HG02759 (cell line): ENCODE measurements around the gene IL17REL.
A peak's percentile ranks its signal among the peaks of the same experiment; 100 is the strongest.
"Not testable (repeated sequence)": the region's sequence is repeated elsewhere in the genome, so short reads cannot be mapped to it uniquely, and the experiment has no call there.

Experiments used
- ATAC-seq: cut with Tn5 transposase; IDR thresholded peaks from one replicate; pipeline ENCODE4 v1.9.1; 2021; ENCODE audit warnings: mild to moderate bottlenecking, moderate library complexity; ENCODE audit not compliant: unreplicated experiment

The IL17REL gene

GRCh38 chr22:49992921-49993648, 19.5 kb downstream of the IL17REL start:
- peak; percentile 45 for ATAC-seq

- ATAC-seq: no peak
Observed at GRCh38 chr22:49991907-49992533, 20.5 kb downstream of the IL17REL start.

GRCh38 chr22:49991167-49991566, 21.4 kb downstream of the IL17REL start:
- ATAC-seq: no peak

- not testable (repeated sequence) for ATAC-seq
Observed at GRCh38 chr22:49989826-49990225, 22.7 kb downstream of the IL17REL start.

GRCh38 chr22:49986325-49986724, 26.2 kb downstream of the IL17REL start:
- no peak for ATAC-seq

- ATAC-seq: no peak
Observed at GRCh38 chr22:49983148-49984042, 29.2 kb downstream of the IL17REL start.

GRCh38 chr22:49981799-49982198, 30.8 kb downstream of the IL17REL start:
- not testable (repeated sequence) for ATAC-seq

- no peak for ATAC-seq
Observed at GRCh38 chr22:49979587-49980264, 32.8 kb downstream of the IL17REL start.

- no peak for ATAC-seq
Observed at GRCh38 chr22:49977578-49977977, 35.0 kb downstream of the IL17REL start.

GRCh38 chr22:49976439-49977175, 36.0 kb downstream of the IL17REL start:
- ATAC-seq: no peak

- ATAC-seq: no peak
Observed at GRCh38 chr22:49975543-49976389, 36.8 kb downstream of the IL17REL start.

GRCh38 chr22:49973018-49973961, 39.3 kb downstream of the IL17REL start:
- ATAC-seq: no peak

GRCh38 chr22:49972163-49973017, 40.2 kb downstream of the IL17REL start:
- no peak for ATAC-seq

- ATAC-seq: peak; percentile 34
Observed at GRCh38 chr22:49971232-49972162, 41.1 kb downstream of the IL17REL start.

- ATAC-seq: peak; percentile 77
Observed at GRCh38 chr22:49970528-49971231, 41.9 kb downstream of the IL17REL start.
